ENCODE data around the gene S1PR4.
"Not testable (repeated sequence)": the region's sequence is repeated elsewhere in the genome, so short reads cannot be mapped to it uniquely, and the experiment has no call there.

The S1PR4 gene

GRCh38 chr19:3183721-3184641 is 5.4 kb downstream of the S1PR4 start:
- no peak for DNase-seq

- DNase-seq: no peak
These were observed 6.4 kb downstream of the S1PR4 start for GRCh38 chr19:3184847-3185460.

GRCh38 chr19:3185461-3186159 is 7.0 kb downstream of the S1PR4 start, which contains the start of gene NCLN:
Gene NCLN (plus strand): TSS chr19:3185930. CDS start chr19:3186031, 101 bp downstream.
- DNase-seq: peak; percentile 89

GRCh38 chr19:3186160-3186688 is 7.7 kb downstream of the S1PR4 start:
- no peak for DNase-seq

- DNase-seq: no peak
These were observed 8.5 kb downstream of the S1PR4 start for GRCh38 chr19:3186891-3187661.

GRCh38 chr19:3187662-3188511 is 9.3 kb downstream of the S1PR4 start:
- DNase-seq: no peak

GRCh38 chr19:3188627-3189596 is 10.3 kb downstream of the S1PR4 start:
- DNase-seq: no peak

GRCh38 chr19:3189702-3190469 is 11.3 kb downstream of the S1PR4 start:
- DNase-seq: no peak

- DNase-seq: no peak
These were observed 11.9 kb downstream of the S1PR4 start for GRCh38 chr19:3190470-3190770.

- DNase-seq: no peak
These were observed 12.6 kb downstream of the S1PR4 start for GRCh38 chr19:3190921-3191805.

- not testable (repeated sequence) for DNase-seq
These were observed 13.2 kb downstream of the S1PR4 start for GRCh38 chr19:3191806-3192104.

GRCh38 chr19:3192228-3192635 is 13.7 kb downstream of the S1PR4 start:
- DNase-seq: no peak

GRCh38 chr19:3192684-3193083 is 14.1 kb downstream of the S1PR4 start:
- DNase-seq: no peak

- no peak for DNase-seq
These were observed 14.9 kb downstream of the S1PR4 start for GRCh38 chr19:3193256-3194105.

GRCh38 chr19:3194106-3195087 is 15.8 kb downstream of the S1PR4 start:
- DNase-seq: no peak

Data from activated T-cell treated with anti-CD3 and anti-CD28 coated beads for 4 hours (primary cell).